HG03064 (cell line): Measurements from ENCODE around the gene SPRR1B.
"Not testable (repeated sequence)": the region's sequence is repeated elsewhere in the genome, so short reads cannot be mapped to it uniquely, and the experiment has no call there.

Source experiments
- ATAC-seq: cut with Tn5 transposase; IDR thresholded peaks from one replicate; pipeline ENCODE4 v1.9.1; 2021; ENCODE audit warnings: low read depth; ENCODE audit not compliant: unreplicated experiment

The SPRR1B gene

DNA sequence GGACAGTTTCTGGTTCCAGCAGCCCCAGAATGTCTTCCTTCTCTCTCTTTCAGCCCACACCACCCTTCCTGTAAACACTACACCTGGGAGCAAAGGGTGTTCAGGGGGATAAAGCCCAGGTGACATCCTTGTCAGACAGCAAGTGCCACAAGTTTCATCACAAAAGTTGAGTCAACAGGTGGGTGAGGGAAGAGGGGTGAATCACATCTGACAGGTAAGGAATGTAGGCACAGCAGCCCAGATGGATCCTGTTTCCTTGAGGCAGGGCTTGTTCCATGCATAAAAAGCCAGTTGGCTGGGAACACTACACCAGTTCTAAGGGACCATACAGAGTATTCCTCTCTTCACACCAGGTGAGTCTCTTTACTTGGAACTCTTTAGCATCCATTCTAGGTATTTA, at the start of gene SPRR1B:
Gene SPRR1B, plus strand, starts transcription at position 309 of the 400 bp plus-strand sequence. CDS start 1,143 bp downstream, outside the sequence.
- no peak for ATAC-seq

DNA sequence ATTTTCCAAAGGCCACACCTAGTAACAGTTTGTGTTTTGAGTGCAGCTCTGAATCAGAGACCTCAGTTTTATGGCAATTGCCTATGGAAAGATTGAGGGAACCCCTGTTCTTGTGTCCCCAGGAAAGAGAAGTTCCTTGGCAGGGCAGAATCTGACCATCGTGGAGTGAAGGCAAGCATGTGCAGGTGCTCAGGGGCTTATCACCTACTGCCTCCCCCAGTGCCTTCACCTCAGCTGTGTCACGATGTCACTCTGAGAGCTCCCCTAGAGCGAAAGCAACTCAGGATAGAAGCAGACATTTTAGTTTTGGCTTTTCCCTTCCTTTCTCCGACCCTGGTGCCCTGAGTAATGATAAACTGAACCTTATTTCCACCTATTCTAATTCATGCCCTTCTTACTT, 48.9 kb upstream of the SPRR1B start:
- no peak for ATAC-seq

DNA sequence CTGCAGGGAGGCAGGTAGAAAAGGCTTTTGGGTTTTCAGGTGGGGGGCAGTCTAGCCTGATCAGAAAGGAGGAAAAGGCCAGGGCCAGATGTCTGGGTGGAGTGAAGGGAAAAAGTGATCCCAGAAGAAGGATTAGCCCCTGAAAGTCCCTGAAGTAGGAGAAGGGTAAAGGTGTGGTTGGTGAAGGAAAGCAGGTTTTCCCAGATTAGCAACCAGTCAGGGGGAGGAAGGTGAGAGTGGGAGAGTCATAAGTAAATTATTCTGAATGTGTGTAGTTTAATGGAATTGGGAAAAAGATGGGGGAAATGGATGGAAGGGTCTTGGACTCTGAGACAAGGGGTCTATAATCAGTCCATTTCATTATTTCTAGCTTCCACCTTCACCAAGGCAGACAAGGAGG, 47.8 kb upstream of the SPRR1B start:
- ATAC-seq: no peak

- ATAC-seq: no peak
Measured at GRCh38 chr1:152983743-152984142, 47.3 kb upstream of the SPRR1B start, which contains the start of gene SPRR1A. Gene SPRR1A, plus strand, starts transcription at chr1:152984081. Its CDS starts 1,150 bp downstream, at chr1:152985231.

- no peak for ATAC-seq
Measured at GRCh38 chr1:152986578-152986977, 44.4 kb upstream of the SPRR1B start.

- no peak for ATAC-seq
Measured at GRCh38 chr1:152993186-152993585, 37.8 kb upstream of the SPRR1B start.

DNA sequence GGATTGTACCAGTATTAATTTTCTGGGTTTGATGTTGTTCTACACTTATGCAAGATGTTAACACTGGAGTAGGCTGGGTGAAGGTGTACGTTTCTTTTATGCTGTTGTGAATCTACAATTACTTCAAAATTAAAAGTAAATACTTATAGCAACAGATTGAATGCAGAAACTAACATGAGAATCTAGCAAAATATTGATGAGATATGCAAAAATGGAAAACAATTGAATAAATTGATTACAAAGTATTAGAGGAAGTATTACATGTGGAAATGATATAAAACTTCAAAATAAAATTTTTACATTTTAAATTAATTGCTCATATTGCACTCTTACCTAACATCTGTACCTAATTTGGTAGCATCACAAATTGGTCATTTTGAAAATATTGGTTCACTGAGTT, 35.2 kb upstream of the SPRR1B start:
- no peak for ATAC-seq

DNA sequence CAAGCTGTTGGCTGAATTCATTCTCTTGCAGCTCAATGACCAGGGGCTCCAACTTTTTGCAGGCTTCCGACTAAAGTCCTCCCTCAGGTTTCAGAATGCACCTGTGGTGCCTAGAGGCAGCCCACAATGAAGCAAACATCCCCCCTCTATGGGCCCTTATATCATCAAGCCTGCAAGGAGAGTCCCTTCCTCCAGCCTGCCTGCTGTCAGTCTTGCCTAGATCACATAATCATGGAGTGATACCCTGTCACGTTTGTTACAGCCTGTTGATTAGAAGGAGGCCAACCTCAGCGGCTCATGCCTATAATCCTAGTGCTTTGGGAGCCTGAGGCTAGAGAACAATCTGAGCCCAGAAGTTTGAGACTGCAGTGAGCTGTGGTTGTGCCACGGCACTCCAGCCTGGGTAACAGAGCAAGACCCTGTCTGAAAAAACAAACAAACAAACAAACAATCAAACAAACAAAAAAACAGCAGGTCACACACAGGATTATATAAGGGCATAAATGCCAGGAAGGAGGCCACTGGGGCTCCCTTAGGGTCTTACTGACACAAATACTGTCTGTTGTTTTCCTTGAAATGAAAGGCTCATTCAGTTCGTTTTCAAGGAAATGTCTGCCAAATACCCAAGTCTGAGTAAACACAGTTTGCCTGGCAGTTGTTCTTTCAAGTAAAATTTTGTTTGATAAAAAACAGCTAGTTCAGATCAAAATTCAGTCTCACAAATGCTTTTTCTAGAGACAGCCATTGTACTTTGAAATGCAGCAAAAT, 34.2 kb upstream of the SPRR1B start:
- no peak for ATAC-seq

GRCh38 chr1:152997901-152998300, 33.1 kb upstream of the SPRR1B start:
- no peak for ATAC-seq

GRCh38 chr1:152998476-152998875, 32.5 kb upstream of the SPRR1B start:
- ATAC-seq: no peak

- ATAC-seq: no peak
Measured at GRCh38 chr1:152999818-153000217, 31.2 kb upstream of the SPRR1B start.

DNA sequence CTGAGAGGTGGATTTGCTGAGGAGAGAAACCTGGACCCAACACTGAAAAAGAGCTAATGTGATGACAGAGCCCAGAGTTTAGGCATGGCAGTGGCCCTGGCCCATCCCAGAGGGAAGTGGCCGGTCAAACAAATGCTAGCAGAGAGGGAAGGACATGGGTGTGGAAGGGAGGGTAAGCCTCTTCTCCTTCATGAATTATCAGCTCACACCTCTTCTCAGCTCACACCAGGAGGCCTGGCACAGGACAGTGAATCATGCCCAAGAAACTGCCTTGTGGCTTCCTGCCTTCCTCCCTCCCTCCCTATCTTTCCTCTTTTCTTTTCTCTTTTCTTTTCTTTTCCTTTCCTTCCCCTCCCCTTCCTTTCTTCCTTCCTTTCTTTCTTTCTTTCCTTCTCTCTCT, 30.7 kb upstream of the SPRR1B start:
- ATAC-seq: no peak

- no peak for ATAC-seq
Measured at GRCh38 chr1:153001382-153001781, 29.6 kb upstream of the SPRR1B start, which contains the start of gene SPRR3. Gene SPRR3, plus strand, starts transcription at chr1:153001749. Its CDS starts 1,272 bp downstream, at chr1:153003021.

DNA sequence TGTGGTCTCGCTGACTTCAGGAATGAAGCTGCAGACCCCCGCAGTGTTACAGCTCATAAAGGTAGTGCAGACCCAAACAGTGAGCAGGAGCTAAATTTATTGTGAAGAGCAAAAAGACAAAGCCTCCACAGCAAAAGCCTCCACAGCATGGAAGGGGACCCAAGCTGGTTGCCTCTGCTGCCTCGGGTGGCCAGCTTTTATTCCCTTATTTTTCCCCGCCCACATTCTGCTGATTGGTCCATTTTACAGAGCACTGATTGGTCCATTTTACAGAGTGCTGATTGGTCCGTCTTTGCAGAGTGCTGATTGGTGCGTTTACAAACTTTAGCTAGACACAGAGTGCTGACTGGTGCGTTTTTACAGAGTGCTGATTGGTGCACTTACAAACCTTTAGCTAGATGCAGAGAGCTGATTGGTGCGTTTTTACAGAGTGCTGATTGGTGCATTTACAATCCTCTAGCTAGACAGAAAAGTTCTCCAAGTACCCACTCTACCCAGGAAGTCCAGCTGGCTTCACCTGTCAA, 19.7 kb upstream of the SPRR1B start:
- ATAC-seq: not testable (repeated sequence)

DNA sequence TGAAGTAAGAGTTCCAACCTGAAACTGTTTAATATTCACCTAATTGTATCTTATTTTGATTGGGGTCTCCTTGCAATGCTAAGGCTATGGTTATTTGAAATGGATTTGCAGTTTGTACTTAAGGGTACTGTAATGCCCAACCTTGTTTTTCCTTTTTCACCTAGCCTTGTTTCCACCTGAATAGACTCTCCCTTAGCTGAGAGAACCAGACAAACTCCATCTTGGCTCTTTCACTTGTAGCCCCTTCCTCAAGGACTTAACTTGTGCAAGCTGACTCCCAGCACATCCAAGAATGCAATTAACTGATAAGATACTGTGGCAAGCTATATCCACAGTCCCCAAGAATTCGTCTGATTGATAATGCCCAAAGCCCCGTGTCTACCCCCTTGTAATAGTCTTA, 9.2 kb upstream of the SPRR1B start:
- not testable (repeated sequence) for ATAC-seq

DNA sequence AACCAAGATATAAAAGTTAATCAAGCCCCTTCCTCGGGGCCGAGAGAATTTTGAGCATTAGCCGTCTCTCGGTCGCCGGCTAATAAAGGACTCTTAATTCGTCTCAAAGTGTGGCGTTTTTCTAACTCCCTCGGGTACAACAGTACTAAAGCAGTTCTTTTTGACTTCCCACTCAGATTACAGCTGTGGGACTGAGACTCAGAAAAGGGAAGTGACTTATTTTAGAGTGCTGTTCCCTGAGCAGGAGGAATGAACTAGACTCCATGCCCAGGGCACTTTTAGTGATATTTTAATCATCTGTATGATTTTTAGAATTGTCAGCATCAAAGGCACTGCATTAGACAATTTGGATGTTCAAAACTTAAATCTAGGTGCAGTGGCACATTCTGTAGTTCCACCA, 8.7 kb upstream of the SPRR1B start:
- not testable (repeated sequence) for ATAC-seq

GRCh38 chr1:153023109-153023508, 7.9 kb upstream of the SPRR1B start:
- no peak for ATAC-seq

- ATAC-seq: no peak
Measured at GRCh38 chr1:153024413-153024812, 6.6 kb upstream of the SPRR1B start.

GRCh38 chr1:153025797-153026196, 5.2 kb upstream of the SPRR1B start:
- ATAC-seq: no peak

GRCh38 chr1:153028766-153029165, 2.2 kb upstream of the SPRR1B start:
- no peak for ATAC-seq

DNA sequence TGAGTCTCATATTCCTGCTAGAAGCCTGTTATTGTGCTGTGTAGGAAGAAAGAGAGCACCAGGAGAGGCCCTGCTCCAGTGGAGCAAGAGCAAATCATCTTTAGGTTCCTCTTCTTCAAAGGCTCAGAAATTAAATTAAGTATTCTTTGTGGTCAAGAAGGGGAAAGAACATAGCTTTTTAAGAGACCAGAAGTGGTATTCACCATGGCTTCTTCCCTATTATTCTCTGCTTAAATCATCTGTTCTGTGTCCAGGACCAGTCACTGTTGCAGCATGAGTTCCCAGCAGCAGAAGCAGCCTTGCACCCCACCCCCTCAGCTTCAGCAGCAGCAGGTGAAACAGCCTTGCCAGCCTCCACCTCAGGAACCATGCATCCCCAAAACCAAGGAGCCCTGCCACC, 1.1 kb downstream of the SPRR1B start:
- ATAC-seq: no peak

DNA sequence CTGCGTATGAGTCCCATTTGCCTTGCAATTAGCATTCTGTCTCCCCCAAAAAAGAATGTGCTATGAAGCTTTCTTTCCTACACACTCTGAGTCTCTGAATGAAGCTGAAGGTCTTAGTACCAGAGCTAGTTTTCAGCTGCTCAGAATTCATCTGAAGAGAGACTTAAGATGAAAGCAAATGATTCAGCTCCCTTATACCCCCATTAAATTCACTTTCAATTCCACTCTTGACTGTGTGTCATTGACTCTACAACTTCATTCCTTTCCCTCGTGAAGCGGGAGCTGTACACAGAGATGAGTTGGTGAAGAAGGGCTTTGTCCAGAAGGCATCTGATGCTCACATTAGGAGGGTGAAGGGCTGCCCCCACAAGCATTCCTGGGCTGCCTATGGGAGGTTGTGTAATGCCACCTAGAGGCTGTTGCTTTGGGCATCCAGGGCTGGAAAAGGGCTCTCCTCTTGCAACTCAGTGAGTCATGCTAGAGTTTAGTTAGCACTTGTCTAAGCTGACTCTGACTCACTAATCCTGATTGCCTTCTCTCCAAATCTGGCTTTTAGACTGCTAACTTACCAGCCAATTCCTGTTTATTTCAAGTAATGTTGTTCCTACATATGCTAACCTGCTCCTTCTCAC, 1.8 kb downstream of the SPRR1B start:
- no peak for ATAC-seq
